ENCODE results near the gene FEM1B.
"Not testable (repeated sequence)": the region's sequence is repeated elsewhere in the genome, so short reads cannot be mapped to it uniquely, and the experiment has no call there.

Gene FEM1B

GRCh38 chr15:68277603-68278344, at the start of gene FEM1B:
Gene FEM1B (plus strand): TSS chr15:68277745. CDS start chr15:68278418, 673 bp downstream.
- DNase-seq, result peak; percentile 90 to 99 (median 98)

- peak; percentile 7 to 58 (median 56) for DNase-seq
Measured at GRCh38 chr15:68228143-68228970, 49.2 kb upstream of the FEM1B start.

- peak in 1 of 3 experiments; percentile 71 for DNase-seq
Measured at GRCh38 chr15:68228971-68229385, 48.6 kb upstream of the FEM1B start.

- peak; percentile 79 to 99 (median 95) for DNase-seq
Measured at GRCh38 chr15:68229386-68230156, 48.0 kb upstream of the FEM1B start, which contains the start of gene CLN6. Gene CLN6 (minus strand): TSS chr15:68229728. CDS start chr15:68229584, 144 bp downstream.

- DNase-seq, result no peak
Measured at GRCh38 chr15:68230157-68231100, 47.1 kb upstream of the FEM1B start.

GRCh38 chr15:68231102-68231818, 46.3 kb upstream of the FEM1B start:
- no peak for DNase-seq

GRCh38 chr15:68232449-68232848, 45.1 kb upstream of the FEM1B start:
- DNase-seq, result no peak

- DNase-seq, result no peak
Measured at GRCh38 chr15:68232937-68233336, 44.6 kb upstream of the FEM1B start.

- no peak for DNase-seq
Measured at GRCh38 chr15:68234060-68234459, 43.5 kb upstream of the FEM1B start.

- DNase-seq, result not testable (repeated sequence)
Measured at GRCh38 chr15:68234520-68234919, 43.0 kb upstream of the FEM1B start.

GRCh38 chr15:68235022-68235421, 42.5 kb upstream of the FEM1B start:
- no peak for DNase-seq

GRCh38 chr15:68239025-68239424, 38.5 kb upstream of the FEM1B start:
- no peak for DNase-seq

GRCh38 chr15:68241088-68241935, 36.2 kb upstream of the FEM1B start:
- DNase-seq, result no peak

- no peak for DNase-seq
Measured at GRCh38 chr15:68244235-68244634, 33.3 kb upstream of the FEM1B start.

GRCh38 chr15:68249058-68249713, 28.4 kb upstream of the FEM1B start:
- no peak for DNase-seq

GRCh38 chr15:68252925-68253534, 24.5 kb upstream of the FEM1B start:
- DNase-seq, result peak; percentile 68 to 90 (median 75)

- DNase-seq, result peak; percentile 85 to 98 (median 96)
Measured at GRCh38 chr15:68256675-68257450, 20.7 kb upstream of the FEM1B start.

- no peak for DNase-seq
Measured at GRCh38 chr15:68258692-68259091, 18.9 kb upstream of the FEM1B start.

All from NCI-H1417 (cell line).